GM12872 (cell line): Measurements from ENCODE around the gene MELK.

Experiments
- TF ChIP-seq, protein P1 (sequence below): IDR thresholded peaks from 3 replicates; pipeline ENCODE4 v1.5.1; 2011; ENCODE audit warnings: low read depth, mild to moderate bottlenecking, low read length, moderate library complexity; ENCODE audit not compliant: insufficient read depth

MELK gene

DNA sequence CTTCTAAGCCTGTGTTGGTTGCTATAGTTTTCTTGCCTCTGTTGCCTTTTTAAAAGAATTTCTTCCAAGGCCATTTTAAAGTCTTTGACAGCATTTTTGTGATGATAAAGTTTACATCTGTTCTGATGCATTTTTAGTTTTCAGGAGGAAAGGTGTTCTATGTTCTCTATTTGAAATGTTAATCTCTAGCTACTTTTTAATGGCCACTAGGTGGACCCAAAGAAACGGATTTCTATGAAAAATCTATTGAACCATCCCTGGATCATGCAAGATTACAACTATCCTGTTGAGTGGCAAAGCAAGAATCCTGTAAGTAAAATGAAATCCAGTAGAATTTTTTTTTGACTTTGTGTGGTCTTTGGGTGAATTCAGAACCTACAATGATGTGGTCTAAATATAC, 60.2 kb downstream of the MELK start:
- TF ChIP-seq, protein P1, sequence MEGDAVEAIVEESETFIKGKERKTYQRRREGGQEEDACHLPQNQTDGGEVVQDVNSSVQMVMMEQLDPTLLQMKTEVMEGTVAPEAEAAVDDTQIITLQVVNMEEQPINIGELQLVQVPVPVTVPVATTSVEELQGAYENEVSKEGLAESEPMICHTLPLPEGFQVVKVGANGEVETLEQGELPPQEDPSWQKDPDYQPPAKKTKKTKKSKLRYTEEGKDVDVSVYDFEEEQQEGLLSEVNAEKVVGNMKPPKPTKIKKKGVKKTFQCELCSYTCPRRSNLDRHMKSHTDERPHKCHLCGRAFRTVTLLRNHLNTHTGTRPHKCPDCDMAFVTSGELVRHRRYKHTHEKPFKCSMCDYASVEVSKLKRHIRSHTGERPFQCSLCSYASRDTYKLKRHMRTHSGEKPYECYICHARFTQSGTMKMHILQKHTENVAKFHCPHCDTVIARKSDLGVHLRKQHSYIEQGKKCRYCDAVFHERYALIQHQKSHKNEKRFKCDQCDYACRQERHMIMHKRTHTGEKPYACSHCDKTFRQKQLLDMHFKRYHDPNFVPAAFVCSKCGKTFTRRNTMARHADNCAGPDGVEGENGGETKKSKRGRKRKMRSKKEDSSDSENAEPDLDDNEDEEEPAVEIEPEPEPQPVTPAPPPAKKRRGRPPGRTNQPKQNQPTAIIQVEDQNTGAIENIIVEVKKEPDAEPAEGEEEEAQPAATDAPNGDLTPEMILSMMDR, result peak; percentile 47

DNA sequence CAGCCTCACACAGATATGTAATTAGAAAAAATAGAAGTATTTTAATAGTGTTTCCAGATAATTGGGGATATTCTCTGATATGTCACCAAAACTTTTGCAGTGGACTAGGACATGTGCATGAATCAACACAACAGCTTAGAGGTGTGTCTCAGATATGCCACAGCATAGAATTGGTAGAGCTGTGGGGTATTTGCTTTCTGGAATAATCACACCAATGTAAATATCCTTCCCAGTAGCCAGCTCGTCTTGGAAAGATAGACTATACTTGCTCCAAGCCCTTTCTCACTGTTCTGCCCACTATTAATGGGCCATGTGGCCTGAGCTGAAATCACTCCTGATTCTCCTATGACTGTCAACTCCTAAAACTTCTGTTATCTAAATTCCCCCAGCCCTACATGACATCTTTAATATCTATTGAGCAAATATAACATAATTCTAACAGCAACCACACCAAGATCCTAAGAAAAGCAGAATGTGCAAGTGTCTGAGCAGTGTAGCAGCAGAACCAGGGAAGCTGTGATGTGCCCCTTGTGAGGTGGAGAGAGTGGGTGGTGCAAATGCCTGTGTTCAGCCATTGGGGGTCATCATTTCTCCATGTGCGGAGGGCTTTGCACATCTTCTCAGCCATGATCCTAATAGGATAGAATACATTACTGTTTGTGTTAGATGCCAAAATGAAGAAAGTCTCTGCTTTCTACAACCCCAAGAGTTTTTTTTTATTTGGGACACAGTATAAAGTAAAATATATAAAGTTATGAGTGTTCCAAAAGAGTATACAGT, 65.0 kb downstream of the MELK start:
- TF ChIP-seq, protein P1, result 0 out of 3 replicates have a peak, but pooled peaks have one; percentile 44

DNA sequence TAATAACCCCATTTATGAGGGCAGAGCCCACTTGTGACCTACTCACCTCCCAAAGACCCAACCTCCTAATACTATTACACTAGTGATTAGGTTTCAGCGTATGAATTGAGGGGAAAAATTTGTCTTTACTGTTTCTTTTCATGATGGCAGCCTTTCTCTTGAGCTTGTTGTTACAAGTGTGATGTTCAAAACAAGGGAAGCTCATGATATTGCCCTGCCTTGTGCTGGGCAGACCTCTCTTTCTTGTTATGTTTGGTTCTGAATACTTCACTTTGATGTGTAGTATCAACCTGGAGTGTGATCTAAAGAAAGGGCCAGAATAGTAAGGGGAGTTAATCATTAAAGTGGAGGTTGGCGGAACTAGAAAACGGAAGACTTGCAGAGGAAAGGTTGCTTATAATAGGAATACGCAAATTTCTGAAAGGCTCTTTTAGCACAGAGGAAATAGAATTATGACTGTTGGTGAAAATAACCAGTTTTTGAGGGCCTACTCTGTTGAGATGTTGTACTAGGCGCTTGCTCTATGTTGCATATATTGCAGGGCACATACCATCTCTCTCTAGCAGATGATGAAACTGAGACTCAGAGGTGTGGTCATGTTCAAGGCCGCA, 68.2 kb downstream of the MELK start:
- TF ChIP-seq, protein P1, result no peak

DNA sequence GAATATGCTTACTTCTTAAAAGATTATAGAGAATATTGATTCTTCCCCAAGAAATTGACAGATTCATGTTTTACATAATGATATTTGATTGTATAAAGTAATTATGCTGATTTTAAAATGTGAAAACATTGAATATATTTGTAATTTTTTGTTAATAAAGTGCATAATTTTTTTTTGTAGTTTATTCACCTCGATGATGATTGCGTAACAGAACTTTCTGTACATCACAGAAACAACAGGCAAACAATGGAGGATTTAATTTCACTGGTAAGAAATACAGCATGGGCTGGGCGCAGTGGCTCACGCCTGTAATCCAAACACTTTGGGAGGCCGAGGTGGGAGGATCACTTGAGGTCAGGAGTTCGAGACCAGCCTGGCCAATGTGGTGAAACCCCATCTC, 70.1 kb downstream of the MELK start:
- TF ChIP-seq, protein P1, result no peak

DNA sequence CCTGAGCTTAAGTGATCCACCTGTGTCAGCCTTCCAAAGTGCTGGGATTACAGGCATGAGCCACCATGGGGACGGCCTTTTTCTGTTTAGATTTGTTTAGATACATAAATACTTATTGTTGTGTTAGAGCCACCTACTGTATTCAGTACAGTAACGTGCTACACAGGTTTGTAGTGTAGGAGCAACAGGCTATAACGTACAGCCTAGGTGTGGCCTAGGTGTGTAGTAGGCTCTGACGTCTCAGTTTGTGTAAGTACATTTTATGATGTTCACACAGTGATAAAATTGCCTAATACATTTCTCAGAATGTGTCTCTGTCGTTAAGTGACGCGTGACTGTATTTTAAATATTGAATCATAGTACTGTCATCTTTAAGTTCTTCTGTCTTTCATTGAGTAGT, 84.1 kb downstream of the MELK start:
- TF ChIP-seq, protein P1, result no peak

DNA sequence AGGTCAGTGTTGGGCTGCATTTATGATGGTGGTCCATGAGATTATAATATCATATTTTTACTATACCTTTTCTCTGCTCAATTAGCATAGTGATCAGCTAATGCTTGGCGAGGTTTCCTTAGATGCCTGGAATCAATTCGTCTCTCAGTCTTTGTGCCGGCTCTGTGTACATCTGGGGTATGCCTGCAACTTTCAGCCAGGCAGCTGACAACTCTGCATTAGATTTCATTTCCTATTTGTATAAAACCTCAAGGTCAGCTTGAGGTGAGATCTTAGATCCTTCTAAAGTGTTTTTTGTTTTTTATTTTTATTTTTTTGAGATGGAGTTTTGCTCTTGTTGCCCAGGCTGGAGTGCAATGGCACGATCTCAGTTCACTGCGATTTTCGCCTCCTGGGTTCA, 86.8 kb downstream of the MELK start:
- TF ChIP-seq, protein P1, result no peak

DNA sequence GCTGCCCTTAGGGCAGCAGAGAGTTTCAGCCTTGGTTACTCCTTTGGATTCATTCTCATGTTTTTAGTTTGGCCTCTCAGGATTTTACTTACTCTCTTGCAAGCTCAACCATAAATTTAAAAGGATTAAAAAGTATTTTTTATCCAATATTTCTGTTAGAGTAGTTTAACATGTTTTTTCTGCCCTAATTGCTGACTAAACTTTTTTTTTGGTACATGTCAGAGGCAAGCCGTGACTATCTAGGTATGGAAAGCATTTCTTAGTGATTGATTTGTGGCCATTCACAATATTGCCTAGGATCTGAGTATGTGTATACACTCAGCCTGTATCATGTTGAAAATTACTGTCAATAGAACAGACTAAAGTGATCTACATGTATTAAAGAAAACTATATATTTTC, 92.1 kb downstream of the MELK start:
- TF ChIP-seq, protein P1, result no peak
